Measurements from ENCODE around the gene MAPKAPK3. TPM values are rescaled to one million over a fixed set of nuclear protein-coding genes. Genes with fewer than 3 reads are reported as not detected.

MAPKAPK3 gene
- total and polyA plus RNA-seq, 2 donors from 2014 or later, result 68.0 to 75.8 TPM

- no peak for DNase-seq
- intact Hi-C loops (cut with DNase I), result loop anchor here (10.0 kb wide), 1 partner anchor 751 kb away; no protein-coding TSS in a partner anchor
- H3K27ac ChIP-seq (ENCODE audit: low read depth in 2 of 2, low read length in 2 of 2), result no peak overlapping the region
- FAIRE-seq, result no peak
- H3K9ac ChIP-seq (ENCODE audit: low read length in 3 of 3), result no peak overlapping the region
- H3K9me3 ChIP-seq (ENCODE audit: control insufficient read depth in 2 of 3, insufficient read depth in 1 of 3, low read length in 3 of 3), result no peaks in the 10 kb centered on the region
- TF ChIP-seq, protein P1, sequence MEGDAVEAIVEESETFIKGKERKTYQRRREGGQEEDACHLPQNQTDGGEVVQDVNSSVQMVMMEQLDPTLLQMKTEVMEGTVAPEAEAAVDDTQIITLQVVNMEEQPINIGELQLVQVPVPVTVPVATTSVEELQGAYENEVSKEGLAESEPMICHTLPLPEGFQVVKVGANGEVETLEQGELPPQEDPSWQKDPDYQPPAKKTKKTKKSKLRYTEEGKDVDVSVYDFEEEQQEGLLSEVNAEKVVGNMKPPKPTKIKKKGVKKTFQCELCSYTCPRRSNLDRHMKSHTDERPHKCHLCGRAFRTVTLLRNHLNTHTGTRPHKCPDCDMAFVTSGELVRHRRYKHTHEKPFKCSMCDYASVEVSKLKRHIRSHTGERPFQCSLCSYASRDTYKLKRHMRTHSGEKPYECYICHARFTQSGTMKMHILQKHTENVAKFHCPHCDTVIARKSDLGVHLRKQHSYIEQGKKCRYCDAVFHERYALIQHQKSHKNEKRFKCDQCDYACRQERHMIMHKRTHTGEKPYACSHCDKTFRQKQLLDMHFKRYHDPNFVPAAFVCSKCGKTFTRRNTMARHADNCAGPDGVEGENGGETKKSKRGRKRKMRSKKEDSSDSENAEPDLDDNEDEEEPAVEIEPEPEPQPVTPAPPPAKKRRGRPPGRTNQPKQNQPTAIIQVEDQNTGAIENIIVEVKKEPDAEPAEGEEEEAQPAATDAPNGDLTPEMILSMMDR (IDR thresholded peaks at IDR 0.05; ENCODE audit: borderline replicate concordance, extremely low read depth, insufficient read depth), result no peak
- peaks cover 0 to 26% (median 24%) of the 10 kb centered on the region in 3 donors for H3K4me1 ChIP-seq (ENCODE audit: control insufficient read depth in 2 of 3, insufficient read depth in 2 of 3, low read depth in 1 of 3, low read length in 3 of 3)
- H3K4me3 ChIP-seq (ENCODE audit: low read length in 3 of 3), result no peak overlapping the region
- H3K27me3 ChIP-seq (ENCODE audit: control insufficient read depth, insufficient read depth, low read length), result no peaks in the 10 kb centered on the region
- H3K36me3 ChIP-seq (ENCODE audit: control insufficient read depth in 2 of 3, insufficient read depth in 3 of 3, low read length in 3 of 3), result no peaks in the 10 kb centered on the region
Measured at GRCh38 chr3:50623840-50624474, 7.0 kb downstream of the MAPKAPK3 start.

DNA sequence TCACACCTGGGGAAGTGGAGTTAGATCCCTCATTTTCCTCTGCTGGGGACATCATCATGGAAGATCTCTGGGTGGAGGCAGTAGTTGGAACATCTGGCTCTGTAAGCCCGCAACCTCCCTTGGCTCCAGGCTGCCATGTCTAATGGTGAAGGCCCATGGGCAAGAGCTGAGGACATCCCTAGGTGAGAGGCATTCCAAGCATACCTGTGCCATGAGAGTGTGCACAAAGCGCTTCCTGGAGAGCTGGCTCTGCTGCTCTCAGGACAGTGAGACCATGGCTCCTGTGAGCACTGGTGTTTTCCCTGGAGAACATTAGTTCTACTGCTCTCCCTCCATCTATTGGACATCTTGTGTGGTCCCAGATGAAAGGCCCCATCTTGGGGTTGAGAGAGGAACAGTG, 7.7 kb downstream of the MAPKAPK3 start:
- H3K36me3 ChIP-seq (ENCODE audit: control insufficient read depth in 2 of 3, insufficient read depth in 3 of 3, low read length in 3 of 3), result no peaks in the 10 kb centered on the region
- intact Hi-C loops (cut with DNase I), result loop anchor here (10.0 kb wide), 1 partner anchor 750 kb away; no protein-coding TSS in a partner anchor
- peak in 1 of 5 donors; percentile 24 for DNase-seq
- TF ChIP-seq, protein P1 (IDR thresholded peaks at IDR 0.05; ENCODE audit: borderline replicate concordance, extremely low read depth, insufficient read depth), result no peak
- no peaks in the 10 kb centered on the region for H3K9me3 ChIP-seq (ENCODE audit: control insufficient read depth in 2 of 3, insufficient read depth in 1 of 3, low read length in 3 of 3)
- no peak overlapping the region for H3K27ac ChIP-seq (ENCODE audit: low read depth in 2 of 2, low read length in 2 of 2)
- H3K9ac ChIP-seq (ENCODE audit: low read length in 3 of 3), result no peak overlapping the region
- H3K27me3 ChIP-seq (ENCODE audit: control insufficient read depth, insufficient read depth, low read length), result no peaks in the 10 kb centered on the region
- H3K4me3 ChIP-seq (ENCODE audit: low read length in 3 of 3), result no peak overlapping the region
- FAIRE-seq, result no peak
- peaks cover 0 to 21% (median 20%) of the 10 kb centered on the region in 3 donors for H3K4me1 ChIP-seq (ENCODE audit: control insufficient read depth in 2 of 3, insufficient read depth in 2 of 3, low read depth in 1 of 3, low read length in 3 of 3)

DNA sequence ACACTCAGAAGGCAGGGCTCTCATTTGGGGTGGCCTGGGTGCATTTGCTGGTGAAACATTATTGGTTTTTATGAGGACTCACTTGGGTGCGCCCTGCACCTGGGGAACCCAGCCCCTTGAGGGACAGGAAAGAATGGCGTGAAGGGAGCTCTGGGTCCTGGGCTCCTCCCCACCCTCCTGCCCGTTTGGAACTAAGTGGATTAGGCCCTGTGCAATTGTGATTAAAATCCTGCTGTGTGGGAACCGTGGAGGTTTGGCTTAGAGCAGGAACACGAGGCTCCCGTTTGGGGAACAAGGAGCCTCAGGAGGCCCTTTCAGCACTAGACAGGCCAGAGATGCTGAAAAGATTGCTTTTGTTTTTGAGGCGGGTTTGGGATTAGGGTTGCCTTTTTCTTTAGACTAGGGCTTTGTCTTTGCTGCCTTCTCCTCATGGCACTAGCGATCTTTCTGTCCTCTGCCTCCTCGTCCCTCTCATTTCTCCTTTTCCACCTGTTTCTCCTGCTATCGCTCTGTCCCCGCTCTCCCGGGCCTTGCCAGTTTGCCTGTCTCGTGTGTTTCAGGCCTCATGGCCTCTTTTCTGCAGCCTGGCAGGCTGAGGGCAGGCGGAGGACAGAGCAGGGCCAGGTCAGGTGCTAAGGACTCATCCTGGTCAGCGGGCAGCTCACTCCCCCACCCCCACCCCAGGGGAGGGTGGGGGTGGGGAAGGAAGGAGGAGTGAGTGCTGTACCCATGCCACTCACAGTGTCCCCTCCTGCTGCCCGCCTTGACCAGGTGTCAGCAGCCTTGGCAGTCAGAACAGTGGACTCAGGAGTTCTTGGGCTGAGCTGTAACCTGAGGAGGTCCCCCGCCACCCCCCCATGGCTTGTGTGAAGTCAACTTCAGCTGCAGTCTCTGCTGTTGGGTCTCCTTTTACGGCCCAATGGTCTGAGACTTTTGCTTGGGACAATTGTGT, 8.6 kb downstream of the MAPKAPK3 start:
- no peak overlapping the region for H3K4me3 ChIP-seq (ENCODE audit: low read length in 3 of 3)
- TF ChIP-seq, protein P1 (IDR thresholded peaks at IDR 0.05; ENCODE audit: borderline replicate concordance, extremely low read depth, insufficient read depth), result no peak
- no peaks in the 10 kb centered on the region for H3K9me3 ChIP-seq (ENCODE audit: control insufficient read depth in 2 of 3, insufficient read depth in 1 of 3, low read length in 3 of 3)
- DNase-seq, result peak in 2 of 5 donors; percentile 43 to 48
- H3K36me3 ChIP-seq (ENCODE audit: control insufficient read depth in 2 of 3, insufficient read depth in 3 of 3, low read length in 3 of 3), result no peaks in the 10 kb centered on the region
- H3K27ac ChIP-seq (ENCODE audit: low read depth in 2 of 2, low read length in 2 of 2), result no peak overlapping the region
- H3K27me3 ChIP-seq (ENCODE audit: control insufficient read depth, insufficient read depth, low read length), result no peaks in the 10 kb centered on the region
- H3K4me1 ChIP-seq (ENCODE audit: control insufficient read depth in 2 of 3, insufficient read depth in 2 of 3, low read depth in 1 of 3, low read length in 3 of 3), result peaks cover 0 to 15% (median 14%) of the 10 kb centered on the region in 3 donors
- H3K9ac ChIP-seq (ENCODE audit: low read length in 3 of 3), result no peak overlapping the region
- intact Hi-C loops (cut with DNase I), result loop anchor here (10.0 kb wide), 1 partner anchor 749 kb away; no protein-coding TSS in a partner anchor
- FAIRE-seq, result no peak

All from kidney (tissue), 14 donors.